Fibroblast of the aortic adventitia (primary cell): ENCODE measurements around the gene IER3. TPM values are rescaled to one million over a fixed set of nuclear protein-coding genes. Genes with fewer than 3 reads are reported as not detected.
"Not testable (repeated sequence)": the region's sequence is repeated elsewhere in the genome, so short reads cannot be mapped to it uniquely, and the experiment has no call there.

Experiments used
- DNase-seq: peaks from one replicate; pipeline ENCODE4 v3.0.0-alpha.2; 2010; ENCODE audit warnings: low read depth
- H3K4me3 ChIP-seq: 2 replicates; pipeline ENCODE4 v1.5.1; 2011; ENCODE audit warnings: low read depth, mild to moderate bottlenecking, control low read depth, low read length, moderate library complexity
- total RNA-seq: library from RNA; depleted of rRNA; stranded (reverse); fragments of >200 nt; gene quantifications from 2 replicates; pipeline ENCODE4 v1.2.3, GENCODE V29; 2012; ENCODE audit warnings: low replicate concordance
- TF ChIP-seq, protein P1 (sequence below): IDR thresholded peaks from 2 replicates; pipeline ENCODE4 v1.5.1; 2011; ENCODE audit warnings: mild to moderate bottlenecking, low read length, control low read depth, inconsistent platforms; ENCODE audit not compliant: insufficient read depth

The IER3 gene
- total RNA-seq, 1 donor = 23.8 TPM

GRCh38 chr6:30769088-30769852 lies 24.9 kb upstream of the IER3 start:
- no peak overlapping the region for H3K4me3 ChIP-seq
- TF ChIP-seq, protein P1, sequence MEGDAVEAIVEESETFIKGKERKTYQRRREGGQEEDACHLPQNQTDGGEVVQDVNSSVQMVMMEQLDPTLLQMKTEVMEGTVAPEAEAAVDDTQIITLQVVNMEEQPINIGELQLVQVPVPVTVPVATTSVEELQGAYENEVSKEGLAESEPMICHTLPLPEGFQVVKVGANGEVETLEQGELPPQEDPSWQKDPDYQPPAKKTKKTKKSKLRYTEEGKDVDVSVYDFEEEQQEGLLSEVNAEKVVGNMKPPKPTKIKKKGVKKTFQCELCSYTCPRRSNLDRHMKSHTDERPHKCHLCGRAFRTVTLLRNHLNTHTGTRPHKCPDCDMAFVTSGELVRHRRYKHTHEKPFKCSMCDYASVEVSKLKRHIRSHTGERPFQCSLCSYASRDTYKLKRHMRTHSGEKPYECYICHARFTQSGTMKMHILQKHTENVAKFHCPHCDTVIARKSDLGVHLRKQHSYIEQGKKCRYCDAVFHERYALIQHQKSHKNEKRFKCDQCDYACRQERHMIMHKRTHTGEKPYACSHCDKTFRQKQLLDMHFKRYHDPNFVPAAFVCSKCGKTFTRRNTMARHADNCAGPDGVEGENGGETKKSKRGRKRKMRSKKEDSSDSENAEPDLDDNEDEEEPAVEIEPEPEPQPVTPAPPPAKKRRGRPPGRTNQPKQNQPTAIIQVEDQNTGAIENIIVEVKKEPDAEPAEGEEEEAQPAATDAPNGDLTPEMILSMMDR = no peak
- peak; percentile 87 for DNase-seq

- no peak overlapping the region for H3K4me3 ChIP-seq
- DNase-seq = no peak
- TF ChIP-seq, protein P1 = no peak
Observed at GRCh38 chr6:30768634-30769087, 24.3 kb upstream of the IER3 start.

GRCh38 chr6:30767944-30768301 lies 23.6 kb upstream of the IER3 start:
- TF ChIP-seq, protein P1 = no peak
- no peak for DNase-seq
- H3K4me3 ChIP-seq = no peak overlapping the region

- TF ChIP-seq, protein P1 = no peak
- no peak for DNase-seq
- H3K4me3 ChIP-seq = no peak overlapping the region
Observed at GRCh38 chr6:30767158-30767943, 23.0 kb upstream of the IER3 start.

DNA sequence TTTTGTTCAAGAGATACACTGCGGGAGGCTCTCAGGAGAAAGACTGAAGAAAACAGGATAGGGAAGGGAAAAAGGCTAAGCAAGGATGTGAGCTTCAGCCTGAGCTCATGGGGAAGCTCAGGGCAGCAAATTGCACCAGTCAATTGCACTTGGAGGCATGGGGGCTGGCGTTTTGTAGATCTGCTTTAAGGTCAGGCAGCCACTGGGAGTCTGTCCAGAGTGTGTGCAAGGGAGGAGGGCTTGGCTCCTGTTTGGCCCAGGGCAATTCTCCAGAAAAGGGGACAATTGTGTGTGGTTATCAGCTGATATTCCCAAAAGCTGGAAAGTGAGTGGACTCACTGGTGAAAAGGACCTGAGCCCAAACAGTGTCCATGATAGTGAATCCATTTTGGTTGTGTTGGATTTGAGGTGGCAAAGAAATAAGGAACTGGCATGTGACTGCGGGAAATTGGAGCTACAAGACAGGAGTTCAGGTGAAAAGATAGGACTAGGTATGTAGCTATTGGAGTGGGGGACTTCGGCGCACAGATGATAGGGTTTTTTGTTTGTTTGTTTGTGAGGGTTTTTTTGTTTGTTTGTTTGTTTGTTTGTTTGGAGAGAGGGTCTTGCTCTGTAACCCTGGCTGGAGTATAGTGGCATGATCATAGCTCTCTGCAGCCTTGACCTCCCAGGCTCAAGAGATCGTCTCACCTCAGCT lies 22.3 kb upstream of the IER3 start:
- TF ChIP-seq, protein P1 = no peak
- no peak for DNase-seq
- no peak overlapping the region for H3K4me3 ChIP-seq

GRCh38 chr6:30765495-30765894 lies 21.1 kb upstream of the IER3 start:
- not testable (repeated sequence) for DNase-seq

GRCh38 chr6:30764490-30765043 lies 20.2 kb upstream of the IER3 start:
- not testable (repeated sequence) for DNase-seq, H3K4me3 ChIP-seq

More at GRCh38 chr6:30765495-30765894, 21.1 kb upstream of the IER3 start:
- not testable (repeated sequence) for H3K4me3 ChIP-seq
